IPS-11a (cell line): ENCODE measurements around the gene ETF1.
"Not testable (repeated sequence)": the region's sequence is repeated elsewhere in the genome, so short reads cannot be mapped to it uniquely, and the experiment has no call there.

ENCODE experiments used
- H3K4me3 ChIP-seq: one replicate; pipeline ENCODE4 v1.5.1; 2013; ENCODE audit warnings: low read depth, low read length, control low read depth

ETF1 gene

GRCh38 chr5:138492560-138493045 lies 50.4 kb downstream of the ETF1 start:
- peak overlapping the region; percentile 33 for H3K4me3 ChIP-seq

GRCh38 chr5:138491669-138492559 lies 51.1 kb downstream of the ETF1 start:
- peak overlapping the region; percentile 33 for H3K4me3 ChIP-seq

GRCh38 chr5:138491284-138491648 lies 51.8 kb downstream of the ETF1 start:
- peak overlapping the region; percentile 6 for H3K4me3 ChIP-seq

- H3K4me3 ChIP-seq = no peak overlapping the region
These were observed 52.3 kb downstream of the ETF1 start for GRCh38 chr5:138490648-138491283.

GRCh38 chr5:138489683-138490061 lies 53.4 kb downstream of the ETF1 start:
- no peak overlapping the region for H3K4me3 ChIP-seq

GRCh38 chr5:138488481-138488945 lies 54.5 kb downstream of the ETF1 start:
- H3K4me3 ChIP-seq = no peak overlapping the region

- H3K4me3 ChIP-seq = no peak overlapping the region
These were observed 60.4 kb downstream of the ETF1 start for GRCh38 chr5:138482638-138483037.

- H3K4me3 ChIP-seq = no peak overlapping the region
These were observed 66.1 kb downstream of the ETF1 start for GRCh38 chr5:138476918-138477317.

- not testable (repeated sequence) for H3K4me3 ChIP-seq
These were observed 69.9 kb downstream of the ETF1 start for GRCh38 chr5:138473151-138473550.

GRCh38 chr5:138472353-138472752 lies 70.7 kb downstream of the ETF1 start:
- H3K4me3 ChIP-seq = no peak overlapping the region

GRCh38 chr5:138471052-138471361 lies 72.0 kb downstream of the ETF1 start:
- no peak overlapping the region for H3K4me3 ChIP-seq

GRCh38 chr5:138470322-138471051 lies 72.5 kb downstream of the ETF1 start:
- no peak overlapping the region for H3K4me3 ChIP-seq

- no peak overlapping the region for H3K4me3 ChIP-seq
These were observed 73.3 kb downstream of the ETF1 start for GRCh38 chr5:138469540-138470321.

- H3K4me3 ChIP-seq = no peak overlapping the region
These were observed 74.0 kb downstream of the ETF1 start for GRCh38 chr5:138468966-138469539.

- H3K4me3 ChIP-seq = peak overlapping the region; percentile 27
These were observed 74.7 kb downstream of the ETF1 start for GRCh38 chr5:138468133-138468965.

GRCh38 chr5:138467711-138468132 lies 75.3 kb downstream of the ETF1 start:
- H3K4me3 ChIP-seq = peak overlapping the region; percentile 27

- H3K4me3 ChIP-seq = peak overlapping the region; percentile 85
These were observed 75.9 kb downstream of the ETF1 start for GRCh38 chr5:138466900-138467710.

GRCh38 chr5:138466125-138466899 lies 76.7 kb downstream of the ETF1 start:
- peak overlapping the region; percentile 85 for H3K4me3 ChIP-seq
